ENCODE data around the gene LIMD2.
"Not testable (repeated sequence)": the region's sequence is repeated elsewhere in the genome, so short reads cannot be mapped to it uniquely, and the experiment has no call there.

Gene LIMD2

DNA sequence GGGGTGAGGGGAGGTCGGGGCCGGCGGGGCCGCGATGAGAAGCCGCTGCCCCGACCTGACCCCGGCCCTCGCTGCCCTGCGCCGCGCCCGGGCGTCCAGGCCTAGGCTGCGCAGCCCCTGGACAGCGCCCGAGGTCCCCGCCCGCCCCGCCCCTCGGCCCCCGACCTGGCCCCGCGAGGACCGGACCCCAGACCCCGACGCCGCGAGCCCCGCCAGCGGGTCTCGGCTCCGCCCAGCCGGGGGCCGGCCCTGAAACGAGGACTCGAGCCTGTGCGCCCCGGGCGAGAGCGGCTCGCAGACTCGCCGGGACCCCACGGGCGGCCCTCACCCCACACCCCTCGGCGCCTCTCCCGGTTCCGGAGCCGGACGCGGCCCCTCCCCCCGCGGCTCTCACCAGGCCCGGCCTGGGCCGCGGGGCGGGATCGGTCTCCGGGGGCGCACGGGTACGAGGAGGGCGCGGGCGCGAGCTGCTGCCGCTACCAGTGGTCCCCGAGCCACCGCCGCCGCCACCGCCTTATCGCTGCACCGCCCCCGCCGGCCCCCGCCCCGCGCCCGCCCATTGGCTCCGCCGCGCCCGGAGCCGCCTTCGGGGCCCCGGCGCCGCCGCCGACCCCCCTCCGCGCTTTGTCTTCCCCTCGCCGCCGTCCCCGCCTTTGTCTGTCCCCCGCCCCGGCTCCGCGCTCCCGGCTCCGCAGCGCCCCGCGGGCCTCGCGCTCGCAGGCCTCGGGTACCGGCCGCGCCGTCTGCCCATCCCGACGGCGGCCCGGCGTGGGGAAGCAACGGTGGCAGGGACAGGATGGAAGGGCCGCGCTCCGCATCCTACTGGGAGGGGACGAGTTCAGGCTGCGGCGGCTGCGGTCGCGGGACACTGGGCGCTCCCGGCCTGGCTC, at the start of gene LIMD2:
Gene LIMD2, minus strand, starts transcription at position 488 of the 890 bp plus-strand sequence. CDS start 827 bp downstream, outside the sequence.
- no peak for DNase-seq (ENCODE audit: low spot score)

GRCh38 chr17:63741408-63742173, 41.7 kb upstream of the LIMD2 start, which contains the start of gene STRADA:
Gene STRADA (minus strand): TSS chr17:63741799. CDS start chr17:63728369, 13,430 bp downstream.
- DNase-seq (ENCODE audit: low spot score): peak; percentile 97

GRCh38 chr17:63741143-63741407, 41.1 kb upstream of the LIMD2 start:
- DNase-seq (ENCODE audit: low spot score): no peak

DNA sequence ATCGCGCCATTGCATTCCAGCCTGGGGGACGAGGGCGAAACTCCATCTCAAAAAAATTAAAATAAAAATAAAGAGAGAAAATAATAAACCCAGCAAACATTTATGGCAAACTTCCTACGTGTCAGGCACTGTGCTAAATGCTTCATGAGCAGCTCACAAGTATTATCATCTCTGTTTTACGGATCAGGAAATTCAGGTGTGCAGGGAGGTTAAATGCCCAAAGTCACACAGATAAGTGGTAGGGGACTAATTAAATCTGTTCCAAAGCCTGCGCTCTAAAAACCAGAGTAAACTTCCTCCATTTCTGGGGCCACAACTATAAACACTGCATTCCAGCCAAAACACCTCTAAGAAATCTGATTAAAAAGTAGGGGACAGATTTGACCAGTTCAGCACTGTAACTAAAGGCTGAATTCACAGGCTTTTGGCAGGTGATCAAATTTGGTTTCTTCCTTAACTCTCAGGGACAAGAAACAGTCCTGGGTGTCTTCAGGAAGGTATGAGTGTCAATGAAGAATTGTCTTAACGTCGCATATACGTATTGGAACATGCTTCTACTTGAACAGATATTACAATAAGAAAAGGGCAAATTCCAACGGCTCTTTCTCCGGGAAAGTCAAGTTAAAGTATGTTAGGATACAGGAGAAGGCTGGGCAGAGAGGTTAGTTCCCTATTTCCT, 40.7 kb upstream of the LIMD2 start:
- no peak for DNase-seq (ENCODE audit: low spot score)

DNA sequence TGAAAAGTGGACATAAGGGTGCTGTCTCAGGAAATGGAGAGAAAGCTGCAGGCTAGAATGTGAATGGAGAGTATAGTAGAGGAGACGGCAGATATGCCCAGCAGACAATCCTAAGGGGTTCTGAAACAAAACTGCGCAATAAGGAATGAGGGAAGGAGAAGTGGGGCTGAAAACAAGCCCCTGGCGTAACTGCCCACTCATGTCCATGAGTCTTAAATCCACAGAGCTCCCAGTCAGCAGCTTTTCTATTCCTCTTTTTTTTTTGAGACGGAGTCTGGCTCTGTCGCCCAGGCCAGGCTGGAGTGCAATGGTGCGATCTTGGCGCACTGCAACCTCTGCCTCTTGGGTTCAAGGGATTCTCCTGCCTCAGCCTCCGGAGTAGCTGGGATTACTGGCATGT, 35.8 kb upstream of the LIMD2 start:
- no peak for DNase-seq (ENCODE audit: low spot score)

GRCh38 chr17:63722403-63722802, 22.5 kb upstream of the LIMD2 start:
- DNase-seq (ENCODE audit: low spot score): no peak

DNA sequence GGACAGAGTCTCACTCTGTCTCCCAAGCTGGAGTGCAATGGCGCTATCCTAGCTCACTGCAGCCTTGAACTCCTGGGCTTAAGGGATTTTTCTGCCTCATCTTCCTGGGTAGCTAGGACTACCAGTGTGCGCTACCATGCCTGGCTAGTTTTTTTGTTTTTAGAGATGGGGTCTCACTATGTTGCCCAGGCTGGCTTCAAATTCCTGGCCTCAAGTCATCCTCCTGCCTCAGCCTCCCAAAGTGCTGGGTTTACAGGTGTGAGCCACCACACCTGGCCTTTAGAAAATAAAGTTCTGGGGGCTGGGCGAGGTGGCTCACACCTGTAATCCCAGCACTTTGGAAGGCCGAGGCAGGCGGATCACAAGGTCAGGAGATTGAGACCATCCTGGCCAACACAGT, 20.3 kb upstream of the LIMD2 start:
- not testable (repeated sequence) for DNase-seq (ENCODE audit: low spot score)

GRCh38 chr17:63718988-63719387, 19.1 kb upstream of the LIMD2 start:
- no peak for DNase-seq (ENCODE audit: low spot score)

DNA sequence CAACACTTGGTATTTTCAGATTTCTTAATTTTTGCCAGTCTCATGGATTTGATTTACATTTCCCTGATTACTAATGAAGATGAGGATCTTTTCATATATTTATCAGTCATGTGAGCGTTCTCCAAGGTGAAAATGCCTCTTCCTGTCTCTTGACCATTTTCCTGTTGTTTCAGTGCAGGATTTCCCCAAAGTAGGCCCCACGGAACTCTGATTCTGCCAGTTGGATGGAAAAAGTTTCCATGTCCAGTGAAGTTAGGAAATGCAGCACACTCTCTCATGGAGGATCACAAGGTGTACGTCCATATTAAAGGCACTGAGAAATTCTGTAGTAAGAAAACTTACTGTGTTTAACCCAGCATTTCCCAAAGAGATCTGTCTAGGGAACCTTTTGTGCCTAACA, 16.5 kb upstream of the LIMD2 start:
- DNase-seq (ENCODE audit: low spot score): no peak

DNA sequence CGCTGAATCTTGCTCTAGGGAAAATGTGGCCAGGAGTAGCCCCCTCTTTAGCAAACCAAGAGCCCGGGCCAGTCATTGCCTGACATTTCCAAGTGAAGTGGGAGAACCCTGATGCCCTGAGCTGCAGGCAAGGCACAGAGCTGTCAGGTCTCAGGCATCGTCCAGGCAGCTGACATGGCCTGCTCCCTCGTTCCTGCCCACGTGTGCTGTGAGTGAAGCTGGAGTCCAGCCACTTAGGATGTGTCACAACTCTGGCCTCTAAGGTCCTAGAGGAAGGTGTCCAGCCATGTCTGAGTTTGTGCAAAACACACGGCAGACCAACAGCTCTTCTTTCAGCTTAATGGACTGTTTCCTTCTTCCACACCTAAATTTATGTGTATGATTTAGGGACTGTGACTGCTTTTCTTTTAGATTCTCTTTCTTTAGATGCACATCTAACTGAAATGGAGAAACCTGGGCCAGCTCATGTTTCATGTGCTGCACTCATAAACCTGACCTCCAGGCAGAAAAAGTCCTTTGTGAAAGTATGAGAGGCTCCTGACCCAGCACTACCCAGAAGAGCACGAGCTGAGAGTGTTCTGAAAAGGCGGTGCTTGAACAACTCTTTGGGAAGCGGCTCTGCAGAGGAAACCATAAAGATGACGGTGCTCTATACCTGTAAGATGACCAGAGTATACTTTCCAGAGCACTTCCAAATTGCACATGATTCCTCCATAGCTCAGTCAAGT, 14.8 kb upstream of the LIMD2 start:
- DNase-seq (ENCODE audit: low spot score): no peak

- DNase-seq (ENCODE audit: low spot score): no peak
These were observed 9.2 kb upstream of the LIMD2 start for GRCh38 chr17:63709110-63709509.

DNA sequence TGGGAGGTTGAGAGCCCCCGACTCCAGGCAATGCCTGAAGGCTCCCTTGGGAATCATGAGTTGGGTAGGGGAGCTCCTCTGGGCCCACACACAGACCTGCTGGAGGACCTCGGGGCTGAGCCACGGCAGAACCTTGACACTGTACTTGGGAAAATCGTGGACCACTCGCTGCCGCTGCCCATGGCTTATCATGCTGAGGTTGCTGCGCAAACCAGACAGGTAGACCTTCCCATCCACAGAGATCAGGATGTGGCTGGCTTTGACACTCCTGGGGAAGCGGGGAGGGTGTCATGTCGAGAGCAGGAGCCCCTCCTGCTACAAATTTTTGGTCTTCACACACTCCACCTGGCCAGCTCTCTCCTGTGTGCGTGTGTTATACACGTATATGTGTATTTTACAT, 7.2 kb upstream of the LIMD2 start:
- DNase-seq (ENCODE audit: low spot score): no peak

- no peak for DNase-seq (ENCODE audit: low spot score)
These were observed 6.6 kb upstream of the LIMD2 start for GRCh38 chr17:63706336-63707082.

GRCh38 chr17:63705657-63706056, 5.7 kb upstream of the LIMD2 start:
- DNase-seq (ENCODE audit: low spot score): no peak

DNA sequence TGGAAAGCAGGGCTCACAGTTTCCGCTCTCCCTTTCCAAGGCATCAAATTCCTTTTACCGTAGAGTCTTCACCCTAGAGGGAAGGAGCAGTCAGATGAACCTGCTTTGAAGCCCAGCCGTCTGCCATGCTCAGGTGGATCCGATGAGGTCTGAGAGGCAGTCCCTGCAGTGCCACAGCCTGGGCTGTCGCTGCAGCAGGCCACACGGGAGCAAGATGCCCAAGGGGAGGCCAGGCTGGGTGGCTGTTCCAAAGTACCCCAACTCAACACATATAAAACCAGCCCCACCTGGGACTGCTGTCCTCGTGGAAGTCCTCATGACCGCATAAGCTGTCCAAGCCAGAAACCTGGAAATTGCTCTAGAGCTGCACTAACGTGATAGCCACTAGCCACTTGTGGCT, 4.9 kb upstream of the LIMD2 start:
- DNase-seq (ENCODE audit: low spot score): no peak

GRCh38 chr17:63704259-63704576, 4.3 kb upstream of the LIMD2 start:
- no peak for DNase-seq (ENCODE audit: low spot score)

DNA sequence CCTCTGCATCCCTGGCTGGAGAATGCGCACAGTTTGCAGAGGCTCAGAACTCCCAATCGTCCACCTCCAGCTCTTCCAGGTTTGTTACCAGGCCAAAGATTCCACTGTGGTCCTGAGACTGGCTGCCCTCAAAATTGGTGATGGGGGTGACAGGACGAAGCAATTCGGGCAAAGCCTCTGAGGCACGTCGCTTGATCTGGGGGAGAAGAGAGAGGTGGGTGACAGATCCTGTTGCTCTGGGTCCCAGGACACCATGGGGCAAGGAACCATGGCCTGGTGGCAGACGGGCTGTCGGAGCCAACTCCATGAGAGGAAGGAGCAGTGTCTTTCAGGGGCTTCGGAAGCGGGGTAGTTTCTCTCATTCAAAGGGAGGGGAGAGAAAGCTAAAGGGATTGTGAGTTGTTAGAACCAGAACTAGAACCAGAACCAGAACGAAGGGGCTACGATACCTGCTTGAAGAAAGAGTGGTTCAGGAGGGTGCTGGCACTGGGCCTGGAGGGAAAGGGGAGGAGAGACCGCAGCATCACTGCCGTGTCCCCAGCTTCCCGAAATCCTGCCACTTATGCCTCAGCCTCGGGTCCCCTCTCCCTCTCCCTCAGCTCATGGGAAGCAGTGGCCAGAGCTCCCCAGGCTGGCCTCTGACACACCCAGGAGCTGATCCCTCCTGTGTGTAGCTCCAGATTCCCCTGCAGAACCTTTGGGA, 3.8 kb upstream of the LIMD2 start:
- DNase-seq (ENCODE audit: low spot score): no peak

DNA sequence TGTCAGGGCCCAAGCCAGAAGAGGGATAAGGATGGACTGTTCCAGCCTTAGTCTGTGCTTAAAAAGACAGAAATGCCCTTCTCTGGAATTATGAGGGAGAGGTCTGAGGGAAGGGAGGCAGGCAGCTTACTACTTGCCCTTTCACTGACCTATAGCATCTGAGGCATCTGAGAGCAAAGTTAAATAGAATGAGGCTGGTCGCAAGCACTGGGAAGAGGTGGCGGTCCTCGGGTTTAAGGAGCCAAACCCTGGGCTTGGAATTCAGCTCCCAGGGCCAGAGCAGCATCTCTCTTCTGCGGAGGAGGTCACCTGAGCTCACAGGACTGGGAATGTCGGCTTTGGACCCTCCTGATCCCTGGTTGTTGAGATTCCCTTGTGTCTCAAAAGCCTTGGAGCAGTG, 3.1 kb upstream of the LIMD2 start:
- no peak for DNase-seq (ENCODE audit: low spot score)

- DNase-seq (ENCODE audit: low spot score): no peak
These were observed 2.7 kb upstream of the LIMD2 start for GRCh38 chr17:63702721-63703015.

DNA sequence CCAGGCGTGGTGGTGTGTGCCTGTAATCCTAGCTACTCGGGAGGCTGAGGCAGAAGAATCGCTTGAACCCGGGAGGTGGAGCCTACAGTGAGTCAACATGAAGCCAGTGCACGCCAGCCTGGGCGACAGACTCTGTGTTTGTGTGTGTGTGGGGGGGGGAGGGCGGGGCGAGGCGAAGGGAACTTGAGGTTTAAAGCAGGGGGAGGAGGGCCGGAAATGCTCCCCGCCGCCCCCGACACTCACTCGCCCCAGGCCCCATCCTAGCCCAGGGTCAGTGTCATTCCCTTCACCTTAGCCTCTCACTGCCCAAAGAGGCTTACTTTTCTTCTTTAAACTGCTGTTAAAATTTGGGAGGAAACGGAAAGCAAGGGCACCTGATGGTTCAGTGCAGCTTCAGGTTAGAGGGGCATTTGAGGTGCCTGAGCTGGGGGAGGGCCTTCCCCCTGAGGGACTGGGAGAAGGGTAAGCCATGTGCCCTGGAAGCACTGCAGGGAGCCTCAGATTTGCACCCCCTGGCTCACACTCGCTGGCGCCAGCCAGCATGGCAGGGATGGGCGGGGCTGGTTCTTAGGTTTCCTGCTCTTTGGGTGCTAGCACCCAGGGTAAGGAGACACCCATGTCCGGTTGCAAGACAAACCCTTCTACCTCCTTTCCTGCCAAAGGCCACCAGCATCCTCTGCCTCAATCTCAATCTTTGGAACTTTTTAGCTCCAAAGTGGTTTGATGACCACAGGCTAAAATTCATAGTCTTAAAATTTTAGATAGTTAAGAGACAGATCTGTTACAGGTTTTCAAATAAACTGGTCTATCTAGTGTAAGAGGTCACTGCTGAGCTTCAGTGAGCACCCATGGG, 2.2 kb upstream of the LIMD2 start:
- DNase-seq (ENCODE audit: low spot score): no peak
